Muscle layer of duodenum (tissue), 2 donors: Measurements from ENCODE around the gene RFX6.

Source experiments
- H3K27ac ChIP-seq: one replicate; pipeline ENCODE4 v1.7.0; 2013; ENCODE audit warnings: mild to moderate bottlenecking, low read length
- H3K27me3 ChIP-seq: one replicate; pipeline ENCODE4 v1.7.0; 2013; ENCODE audit warnings: low read depth, mild to moderate bottlenecking, control low read depth, low read length
- H3K36me3 ChIP-seq, 2 donors: one replicate each; pipeline ENCODE4 v1.7.0; 2013; ENCODE audit warnings: low read length in 2 of 2, control low read depth in 1 of 2, mild to moderate bottlenecking in 1 of 2; ENCODE audit not compliant: insufficient read depth in 2 of 2, control insufficient read depth in 1 of 2
- H3K4me1 ChIP-seq, 2 donors: one replicate each; pipeline ENCODE4 v1.7.0; 2013; ENCODE audit warnings: low read length in 2 of 2, mild to moderate bottlenecking in 2 of 2, control low read depth in 1 of 2, moderate library complexity in 1 of 2; ENCODE audit not compliant: insufficient read depth in 2 of 2, control insufficient read depth in 1 of 2
- H3K4me3 ChIP-seq, 2 donors: one replicate each; pipeline ENCODE4 v1.7.0; 2013; ENCODE audit warnings: low read length in 2 of 2, low read depth in 1 of 2, mild to moderate bottlenecking in 1 of 2
- H3K9me3 ChIP-seq, 2 donors: one replicate each; pipeline ENCODE4 v1.7.0; 2013; ENCODE audit warnings: low read length in 2 of 2, control low read depth in 1 of 2, mild to moderate bottlenecking in 1 of 2; ENCODE audit not compliant: control insufficient read depth in 1 of 2
- donor health status: healthy.

RFX6 gene

DNA sequence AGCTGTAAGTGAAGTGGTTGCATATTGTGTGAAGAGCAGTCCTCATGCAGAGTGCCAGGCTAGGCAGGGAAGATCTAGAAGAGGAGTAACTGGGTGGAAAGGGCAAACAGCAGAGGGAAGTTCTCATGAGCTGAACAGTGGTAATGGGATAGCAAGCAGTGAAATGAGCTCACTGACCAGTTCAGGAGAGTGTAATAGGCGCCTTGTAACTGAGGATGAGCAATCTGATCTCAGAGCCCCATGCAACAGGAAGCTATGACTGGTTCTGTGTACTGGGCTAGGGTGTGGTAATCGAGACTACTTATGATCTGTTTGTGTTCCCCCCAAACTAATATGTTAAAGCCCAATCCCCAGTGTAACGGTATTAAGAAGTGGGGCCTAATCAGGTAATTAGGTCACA lies 98.6 kb downstream of the RFX6 start:
- H3K4me1 ChIP-seq: no peaks in the 10 kb centered on the region

DNA sequence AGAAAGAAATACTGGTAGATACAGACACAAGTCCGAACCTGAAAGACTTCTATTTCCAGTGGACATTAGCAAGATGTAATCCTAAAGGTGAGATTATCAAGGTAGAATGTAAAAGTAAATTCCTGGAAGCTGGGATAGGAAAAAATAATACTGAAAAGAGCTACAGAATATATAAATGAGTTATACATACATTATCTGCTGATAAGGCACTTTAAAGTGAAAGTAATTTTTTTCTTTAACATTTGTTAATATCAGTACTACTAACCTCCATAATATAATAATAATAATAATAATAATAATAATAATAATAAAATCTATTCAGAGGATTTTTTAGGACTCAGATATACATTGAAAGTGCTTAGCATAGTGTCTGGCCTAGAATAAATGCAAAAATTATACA lies 102.5 kb downstream of the RFX6 start:
- Histone ChIP-seq H3K36me3 (no peaks in the 10 kb centered on the region), H3K4me1 (no peaks in the 10 kb centered on the region), H3K9me3 (peaks cover 5 to 6% of the 10 kb centered on the region in 2 donors), H3K27me3 (no peaks in the 10 kb centered on the region), H3K4me3 (no peak overlapping the region), H3K27ac (no peak overlapping the region)

More for the DNA sequence above, 98.6 kb downstream of the RFX6 start:
- Histone ChIP-seq H3K36me3 (no peaks in the 10 kb centered on the region), H3K27ac (no peak overlapping the region), H3K4me3 (no peak overlapping the region), H3K9me3 (no peaks in the 10 kb centered on the region), H3K27me3 (no peaks in the 10 kb centered on the region)
